ENCODE results near the gene GPR17.

GPR17 gene

GRCh38 chr2:127620866-127621265 is 25.1 kb upstream of the GPR17 start:
- no peaks in the 10 kb centered on the region; the same call in 1 of the 2 replicates for H3K27me3 ChIP-seq (ENCODE audit: low read depth, low read length)
- no peaks in the 10 kb centered on the region for H3K36me3 ChIP-seq (replicated peaks; ENCODE audit: low read depth, low read length)
- H3K9ac ChIP-seq (ENCODE audit: low read length) = no peak overlapping the region
- no peak overlapping the region for H3K27ac ChIP-seq (ENCODE audit: low read length)
- no peak overlapping the region for H3K4me3 ChIP-seq (ENCODE audit: low read length)
- H3K9me3 ChIP-seq (ENCODE audit: insufficient read depth, low read length) = no peaks in the 10 kb centered on the region
- H3K79me2 ChIP-seq (ENCODE audit: low read length) = no peaks in the 10 kb centered on the region
- H2AFZ ChIP-seq (ENCODE audit: low read depth, low read length) = no peak overlapping the region
- no peak overlapping the region for H3K4me2 ChIP-seq (ENCODE audit: low read length)
- H4K20me1 ChIP-seq (ENCODE audit: insufficient read depth, low read length) = no peaks in the 10 kb centered on the region
- TF ChIP-seq CTCF (IDR thresholded peaks at IDR 0.05; ENCODE audit: low read depth, low read length) (no peak), EZH2phosphoT487 (IDR thresholded peaks at IDR 0.05; ENCODE audit: low read depth) (no peak)
- no peaks in the 10 kb centered on the region for H3K4me1 ChIP-seq (ENCODE audit: low read length)

GRCh38 chr2:127621981-127622431 is 23.9 kb upstream of the GPR17 start:
- Histone ChIP-seq H2AFZ (ENCODE audit: low read depth, low read length) (no peak overlapping the region), H3K4me1 (ENCODE audit: low read length) (no peaks in the 10 kb centered on the region), H3K79me2 (ENCODE audit: low read length) (no peaks in the 10 kb centered on the region), H3K27me3 (ENCODE audit: low read depth, low read length) (no peaks in the 10 kb centered on the region), H3K9me3 (ENCODE audit: insufficient read depth, low read length) (no peaks in the 10 kb centered on the region), H3K4me2 (ENCODE audit: low read length) (no peak overlapping the region), H3K27ac (ENCODE audit: low read length) (no peak overlapping the region), H3K9ac (ENCODE audit: low read length) (no peak overlapping the region), H3K4me3 (ENCODE audit: low read length) (no peak overlapping the region), H3K36me3 (replicated peaks; ENCODE audit: low read depth, low read length) (no peaks in the 10 kb centered on the region), H4K20me1 (ENCODE audit: insufficient read depth, low read length) (no peaks in the 10 kb centered on the region)
- TF ChIP-seq CTCF (IDR thresholded peaks at IDR 0.05; ENCODE audit: low read depth, low read length) (no peak), EZH2phosphoT487 (IDR thresholded peaks at IDR 0.05; ENCODE audit: low read depth) (no peak)

- Histone ChIP-seq H3K36me3 (replicated peaks; ENCODE audit: low read depth, low read length) (no peaks in the 10 kb centered on the region), H3K27ac (ENCODE audit: low read length) (no peak overlapping the region), H3K4me1 (ENCODE audit: low read length) (no peaks in the 10 kb centered on the region), H4K20me1 (ENCODE audit: insufficient read depth, low read length) (no peaks in the 10 kb centered on the region), H3K79me2 (ENCODE audit: low read length) (no peaks in the 10 kb centered on the region), H3K4me3 (ENCODE audit: low read length) (no peak overlapping the region), H3K27me3 (ENCODE audit: low read depth, low read length) (no peaks in the 10 kb centered on the region), H3K9me3 (ENCODE audit: insufficient read depth, low read length) (no peaks in the 10 kb centered on the region), H3K9ac (ENCODE audit: low read length) (no peak overlapping the region), H3K4me2 (ENCODE audit: low read length) (no peak overlapping the region), H2AFZ (ENCODE audit: low read depth, low read length) (no peak overlapping the region)
- TF ChIP-seq EZH2phosphoT487 (IDR thresholded peaks at IDR 0.05; ENCODE audit: low read depth) = no peak
Measured at GRCh38 chr2:127622561-127623387, 23.2 kb upstream of the GPR17 start.

GRCh38 chr2:127623388-127624319 is 22.3 kb upstream of the GPR17 start:
- Histone ChIP-seq H3K79me2 (ENCODE audit: low read length) (no peaks in the 10 kb centered on the region), H4K20me1 (ENCODE audit: insufficient read depth, low read length) (no peaks in the 10 kb centered on the region), H3K4me1 (ENCODE audit: low read length) (no peaks in the 10 kb centered on the region), H3K27ac (ENCODE audit: low read length) (no peak overlapping the region), H3K9me3 (ENCODE audit: insufficient read depth, low read length) (no peaks in the 10 kb centered on the region), H3K27me3 (ENCODE audit: low read depth, low read length) (no peaks in the 10 kb centered on the region), H2AFZ (ENCODE audit: low read depth, low read length) (no peak overlapping the region), H3K4me2 (ENCODE audit: low read length) (no peak overlapping the region), H3K36me3 (replicated peaks; ENCODE audit: low read depth, low read length) (no peaks in the 10 kb centered on the region), H3K9ac (ENCODE audit: low read length) (no peak overlapping the region), H3K4me3 (ENCODE audit: low read length) (no peak overlapping the region)
- TF ChIP-seq CTCF (IDR thresholded peaks at IDR 0.05; ENCODE audit: low read depth, low read length) = no peak
- no peak for TF ChIP-seq EZH2phosphoT487 (IDR thresholded peaks at IDR 0.05; ENCODE audit: low read depth)

All from OCI-LY3 (cell line).